Measurements from ENCODE around the gene KLC1. TPM values are rescaled to one million over a fixed set of nuclear protein-coding genes. Genes with fewer than 3 reads are reported as not detected.

KLC1 gene
- total and polyA plus RNA-seq, 2 of the 8 experiments (the other 6 are each of a cell fraction or from before 2014, with no cell fraction given): 84.6 to 134 TPM

DNA sequence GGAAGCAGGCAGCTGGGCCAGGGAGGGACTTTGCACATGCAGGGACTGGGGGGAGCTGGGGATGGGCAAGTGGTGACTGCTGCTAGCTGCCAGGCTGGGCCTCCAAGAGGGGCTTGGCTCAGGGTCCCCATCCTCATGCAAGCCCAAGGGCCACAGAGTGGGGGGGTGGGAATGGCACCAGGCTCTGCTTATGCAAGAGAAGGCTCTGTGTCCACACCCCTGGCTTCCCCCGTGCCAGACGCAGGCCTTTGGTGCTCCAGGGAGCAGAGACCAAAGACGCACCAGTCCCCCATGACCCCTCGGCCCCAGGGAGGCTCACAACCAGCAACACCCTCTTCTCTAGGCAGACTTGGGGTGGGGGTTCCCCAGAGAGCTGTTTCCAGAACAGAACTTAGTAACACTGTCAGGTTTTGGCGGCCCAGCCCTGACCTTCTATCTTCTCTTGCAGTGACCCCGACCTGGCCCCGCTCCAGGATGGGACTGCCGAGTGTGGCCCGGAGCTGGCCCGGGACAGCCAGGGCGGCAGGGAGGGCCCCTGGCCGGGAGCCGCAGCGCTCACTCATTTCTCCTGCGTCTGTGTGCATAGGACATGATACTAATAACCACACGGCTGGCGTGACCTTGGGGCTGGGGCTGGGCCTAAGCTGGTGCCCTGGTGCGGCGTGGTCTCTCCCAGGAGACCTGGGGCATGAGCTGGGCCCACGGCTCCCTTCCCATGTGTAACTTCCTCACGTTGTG is 71.9 kb downstream of the KLC1 start:
- Histone ChIP-seq H3K4ac (replicated peaks; ENCODE audit: insufficient read length, low read depth, low read length) (no peak overlapping the region), H4K91ac (replicated peaks; ENCODE audit: insufficient read length, low read length) (no peak overlapping the region), H3K18ac (ENCODE audit: extremely low read depth, low read length) (no peak overlapping the region), H3K79me2 (ENCODE audit: control insufficient read depth in 1 of 2, insufficient read depth in 2 of 2, low read length in 2 of 2) (no peaks in the 10 kb centered on the region), H4K5ac (ENCODE audit: insufficient read length, low read depth, low read length) (no peak overlapping the region), H3K23ac (ENCODE audit: insufficient read length) (no peak overlapping the region), H2AFZ (ENCODE audit: low read length) (no peak overlapping the region), H3K36me3 (ENCODE audit: control insufficient read depth in 2 of 4, insufficient read depth in 4 of 4, low read length in 3 of 4) (peaks cover 2 to 39% (median 14%) of the 10 kb centered on the region in 4 experiments; a peak in 6 of 8 replicates), H4K20me1 (replicated peaks in 1 of 2; ENCODE audit: control insufficient read depth in 1 of 2, insufficient read depth in 2 of 2, low read length in 2 of 2) (peaks cover 10 to 32% of the 10 kb centered on the region in 2 experiments), H3K79me1 (ENCODE audit: low read depth, low read length) (peaks cover 6% of the 10 kb centered on the region; the same call in 1 of the 2 replicates), H2BK20ac (ENCODE audit: low read length) (no peak overlapping the region), H3K27me3 (replicated peaks in 1 of 4; ENCODE audit: control insufficient read depth in 3 of 4, extremely low read depth in 1 of 4, insufficient read depth in 3 of 4, low read length in 3 of 4) (no peaks in the 10 kb centered on the region), H2BK120ac (replicated peaks; ENCODE audit: low read depth, low read length) (no peak overlapping the region), H3K27ac (ENCODE audit: low read depth, low read length) (no peak overlapping the region), H3K14ac (ENCODE audit: insufficient read length) (no peak overlapping the region), H2BK12ac (ENCODE audit: low read depth, low read length) (no peak overlapping the region), H3K4me1 (replicated peaks in 1 of 4; ENCODE audit: control insufficient read depth in 3 of 4, insufficient read depth in 4 of 4, low read length in 3 of 4) (peaks cover 0 to 2% (median 0%) of the 10 kb centered on the region in 4 experiments; a peak in 2 of 7 replicates), H2BK5ac (ENCODE audit: low read depth, low read length) (no peak overlapping the region), H2BK15ac (ENCODE audit: low read length) (no peak overlapping the region), H3K56ac (replicated peaks; ENCODE audit: insufficient read length, low read depth, low read length) (no peak overlapping the region), H4K8ac (ENCODE audit: extremely low read depth, insufficient read depth, low read length) (no peak overlapping the region), H3K9ac (replicated peaks in 1 of 4; ENCODE audit: extremely low read depth in 1 of 4, low read depth in 3 of 4, low read length in 3 of 4) (no peak overlapping the region), H3K4me2 (ENCODE audit: insufficient read depth in 1 of 2, low read depth in 2 of 2, low read length in 2 of 2) (no peak overlapping the region), H3K4me3 (ENCODE audit: extremely low read depth in 1 of 4, insufficient read depth in 2 of 4, low read depth in 3 of 4, low read length in 4 of 4) (no peak overlapping the region), H3K9me3 (ENCODE audit: insufficient read depth in 2 of 2, low read depth in 1 of 2, low read length in 1 of 2) (no peaks in the 10 kb centered on the region), H3K23me2 (ENCODE audit: low read depth, low read length) (no peaks in the 10 kb centered on the region), H2AK5ac (ENCODE audit: low read depth, low read length) (no peak overlapping the region)
- 91% methylated on average over 19 of the region's 21 CpGs; no CpG with 5 or more reads in 1 of the 2 experiments for WGBS, 2 experiments (ENCODE audit: extremely low coverage in 1 of 2, insufficient coverage in 1 of 2, insufficient read length in 1 of 2, insufficient replicate concordance in 2 of 2, low coverage in 1 of 2, low lambda C conversion rate in 2 of 2, missing lambda C conversion rate in 1 of 2)
- POLR2A ChIA-PET (ENCODE audit: partially characterized antibody): interaction anchor here (0.7 to 6.6 kb wide), 8 partner anchors 7 to 500 kb away, joined by 3 to 74 read pairs (median 4); partner anchors contain the start of genes XRCC3 and ZFYVE21
- CTCF ChIA-PET (ENCODE audit: partially characterized antibody): interaction anchor here (0.9 to 2.8 kb wide), 5 partner anchors 12 to 585 kb away, joined by 3 to 8 read pairs (median 4); no protein-coding TSS in a partner anchor
- DNase-seq (ENCODE audit: low read depth in 1 of 2, low spot score in 2 of 2): no peak
- FAIRE-seq: no peak
- TF ChIP-seq HDAC6 (IDR thresholded peaks at IDR 0.05; ENCODE audit: low read depth, low read length): no peak
- TF ChIP-seq TEAD4 (IDR thresholded peaks at IDR 0.05; ENCODE audit: low read depth, low read length): no peak
- TF ChIP-seq, protein P1, sequence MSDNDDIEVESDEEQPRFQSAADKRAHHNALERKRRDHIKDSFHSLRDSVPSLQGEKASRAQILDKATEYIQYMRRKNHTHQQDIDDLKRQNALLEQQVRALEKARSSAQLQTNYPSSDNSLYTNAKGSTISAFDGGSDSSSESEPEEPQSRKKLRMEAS (IDR thresholded peaks at IDR 0.05): no peak
- TF ChIP-seq, protein P2, sequence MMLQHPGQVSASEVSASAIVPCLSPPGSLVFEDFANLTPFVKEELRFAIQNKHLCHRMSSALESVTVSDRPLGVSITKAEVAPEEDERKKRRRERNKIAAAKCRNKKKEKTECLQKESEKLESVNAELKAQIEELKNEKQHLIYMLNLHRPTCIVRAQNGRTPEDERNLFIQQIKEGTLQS (IDR thresholded peaks at IDR 0.05; ENCODE audit: insufficient read depth, low read depth, low read length): no peak
- no peak for TF ChIP-seq SUZ12 (IDR thresholded peaks at IDR 0.05; ENCODE audit: low read length)
- no peak for TF ChIP-seq MAFK (IDR thresholded peaks at IDR 0.05; ENCODE audit: low read depth, low read length)
- no peak for TF ChIP-seq KDM5A (IDR thresholded peaks at IDR 0.05; ENCODE audit: low read length)
- no peak for TF ChIP-seq EP300 (IDR thresholded peaks at IDR 0.05; ENCODE audit: borderline replicate concordance in 1 of 2, low read depth in 2 of 2, low read length in 2 of 2)
- TF ChIP-seq CHD2 (IDR thresholded peaks at IDR 0.05; ENCODE audit: low read length): no peak
